ENCODE data around the gene CAMKK1. TPM values are rescaled to one million over a fixed set of nuclear protein-coding genes. Genes with fewer than 3 reads are reported as not detected.

Gene CAMKK1
- total RNA-seq, 1 experiment from 2014 or later: 9.6 TPM

- H3K36me3 Mint-ChIP-seq: 0 out of 2 replicates have a peak, but pooled peaks cover 5% of the 10 kb centered on the region
- CTCF ChIA-PET: interaction anchor here (1.0 to 1.5 kb wide), 2 partner anchors 27 to 149 kb away, joined by 3 read pairs; no protein-coding TSS in a partner anchor
- POLR2A ChIA-PET: no interaction called here
- no peak overlapping the region for H3K4me3 Mint-ChIP-seq
- no peaks in the 10 kb centered on the region for H3K9me3 Mint-ChIP-seq
- peaks cover 25% of the 10 kb centered on the region for H3K4me1 Mint-ChIP-seq
- H3K27me3 Mint-ChIP-seq (ENCODE audit: low read depth): peaks cover 5% of the 10 kb centered on the region; the same call in 1 of the 2 replicates
- no peak for ATAC-seq
- H3K27ac Mint-ChIP-seq: no peak overlapping the region
- DNase-seq (ENCODE audit: low spot score): no peak
- TF ChIP-seq MLX (CRISPR knock-in tag; IDR thresholded peaks at IDR 0.05) (no peak), ZNF532 (CRISPR knock-in tag; IDR thresholded peaks at IDR 0.05; ENCODE audit: borderline replicate concordance) (no peak), ZMAT4 (CRISPR knock-in tag; IDR thresholded peaks at IDR 0.05) (no peak), SOX15 (CRISPR knock-in tag; IDR thresholded peaks at IDR 0.05) (no peak), ZSCAN18 (CRISPR knock-in tag; IDR thresholded peaks at IDR 0.05) (no peak), NR2C2 (CRISPR knock-in tag; IDR thresholded peaks at IDR 0.05) (no peak), AFF4 (CRISPR knock-in tag; IDR thresholded peaks at IDR 0.05; ENCODE audit: borderline replicate concordance) (no peak), STAT6 (CRISPR knock-in tag; conservative IDR thresholded peaks at IDR 0.05; ENCODE audit: low read depth) (no peak), CTCF (IDR thresholded peaks at IDR 0.05) (no peak), NFATC4 (CRISPR knock-in tag; IDR thresholded peaks at IDR 0.05) (no peak), ZBTB21 (CRISPR knock-in tag; IDR thresholded peaks at IDR 0.05; ENCODE audit: borderline replicate concordance) (no peak), ZBTB43 (CRISPR knock-in tag; IDR thresholded peaks at IDR 0.05) (no peak), E2F1 (CRISPR knock-in tag; IDR thresholded peaks at IDR 0.05) (no peak), RELA (CRISPR knock-in tag; IDR thresholded peaks at IDR 0.05; ENCODE audit: borderline replicate concordance) (no peak), E2F4 (CRISPR knock-in tag; IDR thresholded peaks at IDR 0.05; ENCODE audit: borderline replicate concordance, low read depth) (no peak)
Measured at GRCh38 chr17:3886776-3887175, 6.1 kb downstream of the CAMKK1 start.
